ENCODE results near the gene NDUFV2. TPM values are rescaled to one million over a fixed set of nuclear protein-coding genes. Genes with fewer than 3 reads are reported as not detected.
"Not testable (repeated sequence)": the region's sequence is repeated elsewhere in the genome, so short reads cannot be mapped to it uniquely, and the experiment has no call there.

The NDUFV2 gene
- total RNA-seq, 1 donor from 2014 or later, result 103 TPM

DNA sequence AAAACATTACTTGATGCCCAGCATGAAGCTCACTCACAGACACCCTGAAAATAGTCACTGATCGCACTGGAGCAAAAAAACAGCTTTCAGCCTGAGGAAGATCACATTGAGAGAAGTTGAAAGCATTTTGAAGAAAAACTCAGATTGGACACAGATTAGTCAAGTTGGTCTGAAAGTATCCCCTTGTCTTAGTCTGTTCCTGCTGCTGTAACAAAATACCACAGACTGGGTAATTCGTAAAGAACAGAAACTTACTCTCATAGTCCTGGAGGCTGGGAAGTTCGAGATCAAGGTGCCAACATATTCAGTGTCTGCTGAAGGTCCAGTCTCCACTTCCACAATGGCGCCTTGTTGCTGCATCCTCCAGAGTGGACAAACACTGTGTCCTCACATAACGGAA lies 14.2 kb upstream of the NDUFV2 start:
- H3K4me3 ChIP-seq (ENCODE audit: low read depth, low read length), result no peak overlapping the region
- no peak for DNase-seq (ENCODE audit: low read depth)
- TF ChIP-seq, protein P1, sequence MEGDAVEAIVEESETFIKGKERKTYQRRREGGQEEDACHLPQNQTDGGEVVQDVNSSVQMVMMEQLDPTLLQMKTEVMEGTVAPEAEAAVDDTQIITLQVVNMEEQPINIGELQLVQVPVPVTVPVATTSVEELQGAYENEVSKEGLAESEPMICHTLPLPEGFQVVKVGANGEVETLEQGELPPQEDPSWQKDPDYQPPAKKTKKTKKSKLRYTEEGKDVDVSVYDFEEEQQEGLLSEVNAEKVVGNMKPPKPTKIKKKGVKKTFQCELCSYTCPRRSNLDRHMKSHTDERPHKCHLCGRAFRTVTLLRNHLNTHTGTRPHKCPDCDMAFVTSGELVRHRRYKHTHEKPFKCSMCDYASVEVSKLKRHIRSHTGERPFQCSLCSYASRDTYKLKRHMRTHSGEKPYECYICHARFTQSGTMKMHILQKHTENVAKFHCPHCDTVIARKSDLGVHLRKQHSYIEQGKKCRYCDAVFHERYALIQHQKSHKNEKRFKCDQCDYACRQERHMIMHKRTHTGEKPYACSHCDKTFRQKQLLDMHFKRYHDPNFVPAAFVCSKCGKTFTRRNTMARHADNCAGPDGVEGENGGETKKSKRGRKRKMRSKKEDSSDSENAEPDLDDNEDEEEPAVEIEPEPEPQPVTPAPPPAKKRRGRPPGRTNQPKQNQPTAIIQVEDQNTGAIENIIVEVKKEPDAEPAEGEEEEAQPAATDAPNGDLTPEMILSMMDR (conservative IDR thresholded peaks at IDR 0.05; ENCODE audit: low read depth, low read length), result no peak

DNA sequence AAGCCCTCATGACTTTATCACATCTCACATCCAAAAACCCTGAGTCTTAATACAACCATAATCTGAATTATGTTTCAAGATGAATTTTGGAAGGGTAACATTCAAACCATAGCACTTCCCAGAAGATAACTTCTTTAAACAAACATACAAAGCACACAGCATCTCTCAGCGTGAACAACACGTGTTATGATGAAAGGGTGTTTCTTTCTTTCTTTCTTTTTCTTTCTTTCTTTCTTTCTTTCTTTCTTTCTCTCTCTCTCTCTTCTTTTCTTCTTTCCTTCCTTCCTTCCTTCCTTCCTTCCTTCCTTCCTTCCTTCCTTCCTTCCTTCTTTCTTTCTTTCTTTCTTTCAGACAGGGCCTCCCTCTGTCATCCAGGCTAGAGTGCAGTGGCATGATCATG lies 13.8 kb upstream of the NDUFV2 start:
- not testable (repeated sequence) for DNase-seq (ENCODE audit: low read depth); H3K4me3 ChIP-seq (ENCODE audit: low read depth, low read length)

DNA sequence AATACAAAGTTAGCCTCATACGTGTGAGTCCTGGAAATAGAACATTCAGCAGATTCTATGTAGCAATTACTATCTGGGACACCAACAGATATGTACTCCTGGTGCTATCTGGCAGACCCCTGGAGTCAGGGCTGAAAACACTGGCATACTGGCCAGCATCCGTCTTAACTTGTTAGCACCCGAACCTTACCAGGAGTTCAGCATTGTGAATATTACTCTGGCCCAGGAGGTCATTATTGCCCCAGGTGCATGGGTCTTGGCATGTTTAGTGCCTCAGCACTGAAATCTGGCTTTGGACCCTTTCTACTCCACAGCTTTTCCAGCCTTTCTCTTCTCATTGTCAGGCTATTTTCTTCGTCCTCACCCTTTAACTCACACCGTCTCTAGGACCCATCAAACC lies 11.9 kb upstream of the NDUFV2 start:
- H3K4me3 ChIP-seq (ENCODE audit: low read depth, low read length), result no peak overlapping the region
- TF ChIP-seq, protein P1 (conservative IDR thresholded peaks at IDR 0.05; ENCODE audit: low read depth, low read length), result no peak
- DNase-seq (ENCODE audit: low read depth), result no peak

DNA sequence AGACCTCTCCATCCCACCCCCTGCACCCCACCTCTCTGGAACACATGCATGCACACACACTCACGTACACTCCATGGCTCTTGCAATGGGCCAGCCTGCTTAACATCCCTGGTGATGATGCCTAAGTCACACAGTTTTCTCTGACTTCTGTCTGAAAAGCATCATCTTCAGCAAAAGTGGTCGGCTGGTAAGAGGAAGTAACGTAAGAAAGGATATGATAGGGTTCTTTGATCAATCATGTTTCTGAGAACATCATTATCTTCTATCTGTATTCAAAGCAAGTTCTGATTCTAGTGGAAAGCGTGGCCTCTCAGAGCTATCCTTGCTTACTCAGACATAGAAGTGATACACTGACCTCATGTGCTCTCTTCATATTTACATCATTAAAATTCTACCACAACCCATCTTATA lies 11.4 kb upstream of the NDUFV2 start:
- H3K4me3 ChIP-seq (ENCODE audit: low read depth, low read length), result no peak overlapping the region
- DNase-seq (ENCODE audit: low read depth), result no peak
- TF ChIP-seq, protein P1 (conservative IDR thresholded peaks at IDR 0.05; ENCODE audit: low read depth, low read length), result no peak

DNA sequence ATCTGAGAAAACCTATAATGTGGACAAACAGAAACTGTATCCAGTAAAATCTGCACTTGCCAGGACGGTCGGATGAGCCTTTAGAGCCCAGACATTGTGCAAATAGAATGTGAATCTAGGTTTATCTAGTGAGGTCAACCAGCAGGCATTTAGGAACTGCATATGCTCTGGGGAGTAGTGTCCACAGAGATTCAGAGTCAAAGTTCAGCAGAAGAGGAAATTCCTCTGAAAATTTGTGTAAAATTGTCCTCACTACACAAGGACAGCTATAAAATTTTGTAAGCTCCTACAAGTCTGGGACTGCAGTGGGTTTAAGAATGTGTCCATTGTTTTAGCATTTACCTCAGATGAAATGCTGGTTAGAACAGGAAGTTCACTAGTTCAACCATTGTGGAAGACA lies 9.8 kb upstream of the NDUFV2 start:
- TF ChIP-seq, protein P1 (conservative IDR thresholded peaks at IDR 0.05; ENCODE audit: low read depth, low read length), result no peak
- no peak for DNase-seq (ENCODE audit: low read depth)
- H3K4me3 ChIP-seq (ENCODE audit: low read depth, low read length), result no peak overlapping the region

DNA sequence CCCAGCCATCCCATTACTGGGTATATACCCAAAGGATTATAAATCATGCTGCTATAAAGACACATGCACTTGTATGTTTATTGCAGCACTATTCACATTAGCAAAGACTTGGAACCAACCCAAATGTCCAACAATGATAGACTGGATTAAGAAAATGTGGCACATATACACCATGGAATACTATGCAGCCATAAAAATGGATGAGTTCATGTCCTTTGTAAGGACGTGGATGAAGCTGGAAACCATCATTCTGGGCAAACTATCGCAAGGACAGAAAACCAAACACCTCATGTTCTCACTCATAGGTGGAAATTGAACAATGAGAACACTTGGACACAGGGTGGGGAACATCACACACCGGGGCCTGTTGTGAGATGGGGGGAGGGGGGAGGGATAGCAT lies 9.4 kb upstream of the NDUFV2 start:
- DNase-seq (ENCODE audit: low read depth), result not testable (repeated sequence)

DNA sequence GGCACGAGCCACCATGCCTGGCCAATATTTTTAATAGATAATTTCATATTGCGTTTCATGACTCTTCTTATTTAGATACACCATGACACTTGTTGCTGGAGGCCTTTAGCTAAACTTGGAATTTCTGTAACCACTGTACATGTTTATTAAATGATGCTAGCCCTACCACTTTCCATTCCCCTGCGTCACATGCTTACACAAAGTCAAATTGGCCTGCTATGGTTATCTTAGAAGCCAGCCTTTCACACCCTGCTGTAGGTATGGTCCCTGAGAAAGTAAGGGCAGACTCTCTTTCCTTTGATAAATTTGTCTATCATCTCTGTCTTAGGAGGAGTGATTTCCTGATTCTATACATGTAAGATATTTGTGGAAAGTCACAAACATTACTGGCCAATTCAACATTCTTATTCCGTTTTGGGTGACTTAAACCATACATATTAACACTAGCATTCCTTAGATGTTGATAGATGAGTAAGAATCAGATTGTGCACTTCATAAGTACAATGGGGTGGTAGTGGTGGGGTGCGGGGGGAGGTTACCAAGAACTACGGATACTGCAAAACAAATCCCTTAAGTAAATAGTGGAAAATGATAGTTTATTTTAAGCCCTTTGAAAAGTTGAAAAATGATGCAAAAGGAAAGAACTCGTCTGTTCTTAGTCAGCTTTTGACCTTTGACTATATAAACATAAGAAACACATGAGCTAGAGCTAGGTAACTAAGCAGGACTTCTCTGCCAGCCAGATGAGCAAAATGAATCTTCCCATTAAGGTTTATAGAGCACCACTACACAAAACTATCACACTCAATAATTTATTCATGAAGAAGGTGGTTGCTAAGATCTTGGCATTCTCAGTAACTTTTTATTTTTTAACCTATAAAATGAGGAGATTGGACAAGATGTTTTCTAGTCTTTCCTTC lies 7.9 kb upstream of the NDUFV2 start:
- DNase-seq (ENCODE audit: low read depth), result no peak
- no peak overlapping the region for H3K4me3 ChIP-seq (ENCODE audit: low read depth, low read length)
- TF ChIP-seq, protein P1 (conservative IDR thresholded peaks at IDR 0.05; ENCODE audit: low read depth, low read length), result no peak

More for the DNA sequence above, 9.4 kb upstream of the NDUFV2 start:
- H3K4me3 ChIP-seq (ENCODE audit: low read depth, low read length), result not testable (repeated sequence)
